ENCODE data around the gene PTPRO. TPM values are rescaled to one million over a fixed set of nuclear protein-coding genes. Genes with fewer than 3 reads are reported as not detected.

The PTPRO gene
- total RNA-seq, 1 donor from 2014 or later: 0.74 TPM

DNA sequence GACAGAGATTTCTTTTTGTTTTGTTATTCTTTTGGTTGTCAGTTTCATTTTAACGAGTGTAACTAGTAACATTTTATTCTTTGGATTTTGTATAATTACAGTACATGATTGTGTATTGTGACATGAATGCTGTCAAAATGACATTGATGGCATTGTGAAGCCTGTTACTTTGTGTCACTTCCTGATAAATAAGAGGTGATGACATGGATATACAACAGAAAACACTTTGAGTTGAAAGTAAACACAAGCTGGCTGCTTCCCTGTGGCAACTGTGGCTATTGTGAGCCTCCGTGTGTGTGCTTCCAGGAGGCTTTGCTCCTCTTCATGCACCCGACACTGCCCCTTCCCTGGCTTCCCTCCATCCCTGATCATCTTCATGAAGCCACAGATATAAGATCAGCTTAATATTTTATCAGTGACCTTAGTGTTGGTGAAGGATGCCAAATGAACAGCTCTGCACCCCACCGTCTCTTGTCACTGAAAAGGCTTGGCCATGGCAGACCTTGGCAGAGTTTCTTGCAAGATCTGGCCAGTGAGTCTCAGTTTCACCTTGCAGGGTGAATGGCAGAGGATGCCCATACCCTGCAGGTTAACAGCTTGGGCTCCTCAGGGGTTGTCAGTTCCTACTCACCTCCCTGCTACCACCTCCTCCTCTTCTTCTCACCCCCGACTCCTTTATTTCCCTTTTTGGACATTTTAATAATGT lies 275.0 kb downstream of the PTPRO start:
- H3K4me3 Mint-ChIP-seq (ENCODE audit: unreplicated experiment): no peak overlapping the region
- TF ChIP-seq, protein P1, sequence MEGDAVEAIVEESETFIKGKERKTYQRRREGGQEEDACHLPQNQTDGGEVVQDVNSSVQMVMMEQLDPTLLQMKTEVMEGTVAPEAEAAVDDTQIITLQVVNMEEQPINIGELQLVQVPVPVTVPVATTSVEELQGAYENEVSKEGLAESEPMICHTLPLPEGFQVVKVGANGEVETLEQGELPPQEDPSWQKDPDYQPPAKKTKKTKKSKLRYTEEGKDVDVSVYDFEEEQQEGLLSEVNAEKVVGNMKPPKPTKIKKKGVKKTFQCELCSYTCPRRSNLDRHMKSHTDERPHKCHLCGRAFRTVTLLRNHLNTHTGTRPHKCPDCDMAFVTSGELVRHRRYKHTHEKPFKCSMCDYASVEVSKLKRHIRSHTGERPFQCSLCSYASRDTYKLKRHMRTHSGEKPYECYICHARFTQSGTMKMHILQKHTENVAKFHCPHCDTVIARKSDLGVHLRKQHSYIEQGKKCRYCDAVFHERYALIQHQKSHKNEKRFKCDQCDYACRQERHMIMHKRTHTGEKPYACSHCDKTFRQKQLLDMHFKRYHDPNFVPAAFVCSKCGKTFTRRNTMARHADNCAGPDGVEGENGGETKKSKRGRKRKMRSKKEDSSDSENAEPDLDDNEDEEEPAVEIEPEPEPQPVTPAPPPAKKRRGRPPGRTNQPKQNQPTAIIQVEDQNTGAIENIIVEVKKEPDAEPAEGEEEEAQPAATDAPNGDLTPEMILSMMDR (IDR thresholded peaks at IDR 0.05; ENCODE audit: unreplicated experiment): no peak
- no peak for DNase-seq (ENCODE audit: low spot score)
- H3K9me3 Mint-ChIP-seq (ENCODE audit: unreplicated experiment): no peaks in the 10 kb centered on the region
- peaks cover 3% of the 10 kb centered on the region for H3K27me3 Mint-ChIP-seq (ENCODE audit: unreplicated experiment)
- peaks cover 9% of the 10 kb centered on the region for H3K4me1 Mint-ChIP-seq (ENCODE audit: unreplicated experiment)
- no peaks in the 10 kb centered on the region for H3K36me3 Mint-ChIP-seq (ENCODE audit: low read depth, unreplicated experiment)
- no peak overlapping the region for H3K27ac Mint-ChIP-seq (ENCODE audit: unreplicated experiment)

DNA sequence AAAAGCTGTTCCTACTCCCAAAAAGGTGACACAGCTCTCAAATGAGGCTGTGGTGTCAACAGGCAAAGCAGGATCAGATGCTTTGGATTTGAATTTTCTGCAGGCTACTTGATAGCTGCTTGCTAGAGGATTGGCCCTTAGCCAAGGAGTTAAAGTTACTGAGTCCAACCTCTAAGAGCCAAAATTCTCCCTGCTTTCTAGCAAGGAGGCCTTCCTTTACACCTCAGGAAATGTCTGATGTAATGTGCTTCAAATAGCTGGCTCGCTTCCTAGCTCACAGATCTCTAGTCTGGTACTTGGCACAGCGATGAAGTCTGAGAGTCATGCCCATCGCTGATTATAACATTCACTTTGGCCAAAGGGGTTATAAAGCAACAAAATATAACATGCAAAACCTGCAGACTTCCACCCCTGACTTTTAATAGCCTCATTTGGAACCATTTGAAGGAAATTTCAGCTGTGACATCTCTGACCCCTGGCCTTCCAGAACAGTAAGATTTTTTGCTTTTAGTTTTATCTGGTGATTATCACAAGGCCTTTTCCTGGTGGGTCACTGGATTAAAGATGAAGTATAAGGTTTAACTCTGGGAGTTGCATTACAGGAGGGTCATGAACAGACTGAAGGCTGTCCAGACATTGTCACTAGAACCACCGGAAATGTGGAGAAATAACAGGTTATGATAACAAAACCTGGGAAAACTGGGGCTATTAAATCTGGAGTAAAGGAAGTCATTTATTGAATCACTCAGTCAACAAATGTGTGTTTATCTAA lies 277.1 kb downstream of the PTPRO start:
- no peak for DNase-seq (ENCODE audit: low spot score)
- Mint-ChIP-seq H3K36me3 (ENCODE audit: low read depth, unreplicated experiment) (no peaks in the 10 kb centered on the region), H3K4me1 (ENCODE audit: unreplicated experiment) (no peaks in the 10 kb centered on the region), H3K27me3 (ENCODE audit: unreplicated experiment) (peaks cover 3% of the 10 kb centered on the region), H3K27ac (ENCODE audit: unreplicated experiment) (no peak overlapping the region), H3K9me3 (ENCODE audit: unreplicated experiment) (no peaks in the 10 kb centered on the region), H3K4me3 (ENCODE audit: unreplicated experiment) (no peak overlapping the region)
- TF ChIP-seq, protein P1 (IDR thresholded peaks at IDR 0.05; ENCODE audit: unreplicated experiment): no peak

DNA sequence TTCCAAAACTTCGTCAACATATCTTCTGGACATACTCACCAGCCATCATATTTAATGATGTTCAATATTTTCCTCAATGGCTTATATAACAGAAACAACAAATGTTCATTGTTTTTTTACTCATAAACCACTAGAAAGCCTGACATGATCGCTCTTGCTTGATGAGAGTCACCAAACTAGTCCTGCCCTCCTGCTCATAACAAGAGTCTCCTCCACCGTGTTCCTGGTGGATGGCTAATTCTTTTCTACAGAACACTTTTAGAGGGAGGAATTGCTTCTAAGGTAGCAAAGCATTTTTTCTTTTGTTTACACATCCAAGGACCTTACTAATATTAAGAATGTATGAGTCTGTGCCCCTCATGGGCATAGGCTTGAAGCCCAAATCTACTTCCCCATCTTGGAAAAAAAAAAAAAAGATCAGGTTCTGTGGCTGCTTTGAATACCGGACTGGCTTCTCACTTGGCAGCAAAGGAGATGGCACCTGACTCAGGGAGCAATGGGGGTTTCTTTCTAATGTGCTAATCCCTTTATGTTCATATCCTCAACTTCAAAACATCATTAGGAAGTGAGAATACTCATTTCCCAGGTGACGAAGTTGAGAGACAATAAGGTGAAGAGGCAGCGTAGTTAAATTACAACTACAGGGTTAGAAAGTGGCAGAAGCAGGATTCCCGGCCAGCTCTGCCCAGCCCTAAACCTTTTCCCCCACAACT lies 278.1 kb downstream of the PTPRO start:
- Mint-ChIP-seq H3K9me3 (ENCODE audit: unreplicated experiment) (no peaks in the 10 kb centered on the region), H3K4me3 (ENCODE audit: unreplicated experiment) (no peak overlapping the region), H3K36me3 (ENCODE audit: low read depth, unreplicated experiment) (no peaks in the 10 kb centered on the region), H3K27me3 (ENCODE audit: unreplicated experiment) (peaks cover 3% of the 10 kb centered on the region), H3K4me1 (ENCODE audit: unreplicated experiment) (no peaks in the 10 kb centered on the region), H3K27ac (ENCODE audit: unreplicated experiment) (no peak overlapping the region)
- TF ChIP-seq, protein P1 (IDR thresholded peaks at IDR 0.05; ENCODE audit: unreplicated experiment): no peak
- no peak for DNase-seq (ENCODE audit: low spot score)

DNA sequence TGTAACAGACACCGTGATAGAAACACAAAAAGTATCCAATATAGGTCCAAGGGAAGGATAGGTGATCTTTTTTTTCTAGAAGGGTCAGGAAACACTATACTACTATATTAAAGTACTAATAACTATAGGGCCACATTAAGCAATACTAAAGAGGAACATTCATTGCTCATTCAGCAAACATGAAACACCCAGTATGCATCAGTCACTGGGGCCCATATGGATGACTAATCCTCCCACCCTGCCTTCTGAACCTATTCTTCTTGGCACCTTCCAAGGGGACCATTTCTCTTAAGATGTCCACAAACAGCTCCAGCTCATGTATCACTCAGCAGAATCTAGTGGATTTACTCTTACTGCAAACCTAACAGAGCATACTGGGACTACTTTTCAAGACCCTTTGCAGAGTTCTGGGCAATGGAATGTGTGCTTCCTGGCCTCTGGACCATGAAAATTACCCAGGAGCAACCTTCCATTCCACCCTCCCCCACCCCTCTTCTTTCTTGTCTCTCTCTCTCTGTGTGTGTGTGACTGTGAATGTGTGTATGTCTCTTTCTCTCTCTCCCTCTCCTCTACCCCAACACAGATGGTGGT lies 279.0 kb downstream of the PTPRO start:
- Mint-ChIP-seq H3K27ac (ENCODE audit: unreplicated experiment) (no peak overlapping the region), H3K9me3 (ENCODE audit: unreplicated experiment) (no peaks in the 10 kb centered on the region), H3K36me3 (ENCODE audit: low read depth, unreplicated experiment) (no peaks in the 10 kb centered on the region), H3K4me1 (ENCODE audit: unreplicated experiment) (peaks cover 9% of the 10 kb centered on the region), H3K4me3 (ENCODE audit: unreplicated experiment) (no peak overlapping the region), H3K27me3 (ENCODE audit: unreplicated experiment) (peaks cover 3% of the 10 kb centered on the region)
- TF ChIP-seq, protein P1 (IDR thresholded peaks at IDR 0.05; ENCODE audit: unreplicated experiment): no peak
- no peak for DNase-seq (ENCODE audit: low spot score)

Data from endothelial cell (in vitro differentiated cells).